HUES48 (cell line): ENCODE measurements around the gene ROR1.

ENCODE experiments used
- H3K27ac ChIP-seq: one replicate; pipeline ENCODE4 v1.7.0; 2013; ENCODE audit warnings: low read depth, low read length, inconsistent platforms
- H3K27me3 ChIP-seq: 2 replicates; pipeline ENCODE4 v1.6.1; 2013; ENCODE audit warnings: mild to moderate bottlenecking, low read length; ENCODE audit not compliant: control insufficient read depth, insufficient read depth
- H3K36me3 ChIP-seq: 2 replicates; pipeline ENCODE4 v1.6.1; 2013; ENCODE audit warnings: low read length; ENCODE audit not compliant: control insufficient read depth, insufficient read depth
- H3K4me1 ChIP-seq: 2 replicates; pipeline ENCODE4 v1.6.1; 2013; ENCODE audit warnings: mild to moderate bottlenecking, low read length; ENCODE audit not compliant: control insufficient read depth, insufficient read depth
- H3K4me3 ChIP-seq: 2 replicates; pipeline ENCODE4 v1.5.1; 2013; ENCODE audit warnings: mild to moderate bottlenecking, low read depth, low read length
- H3K9ac ChIP-seq: 2 replicates; pipeline ENCODE4 v1.6.1; 2013; ENCODE audit warnings: mild to moderate bottlenecking, low read depth, low read length, moderate library complexity
- H3K9me3 ChIP-seq: 2 replicates; pipeline ENCODE4 v1.6.1; 2013; ENCODE audit warnings: low read length; ENCODE audit not compliant: control insufficient read depth, insufficient read depth

Gene ROR1

GRCh38 chr1:63859480-63860275 lies 85.9 kb downstream of the ROR1 start:
- Histone ChIP-seq H3K4me3 (no peak overlapping the region), H3K27me3 (no peaks in the 10 kb centered on the region), H3K36me3 (no peaks in the 10 kb centered on the region), H3K9ac (no peak overlapping the region), H3K9me3 (no peaks in the 10 kb centered on the region), H3K27ac (no peak overlapping the region), H3K4me1 (peaks cover 47% of the 10 kb centered on the region)

DNA sequence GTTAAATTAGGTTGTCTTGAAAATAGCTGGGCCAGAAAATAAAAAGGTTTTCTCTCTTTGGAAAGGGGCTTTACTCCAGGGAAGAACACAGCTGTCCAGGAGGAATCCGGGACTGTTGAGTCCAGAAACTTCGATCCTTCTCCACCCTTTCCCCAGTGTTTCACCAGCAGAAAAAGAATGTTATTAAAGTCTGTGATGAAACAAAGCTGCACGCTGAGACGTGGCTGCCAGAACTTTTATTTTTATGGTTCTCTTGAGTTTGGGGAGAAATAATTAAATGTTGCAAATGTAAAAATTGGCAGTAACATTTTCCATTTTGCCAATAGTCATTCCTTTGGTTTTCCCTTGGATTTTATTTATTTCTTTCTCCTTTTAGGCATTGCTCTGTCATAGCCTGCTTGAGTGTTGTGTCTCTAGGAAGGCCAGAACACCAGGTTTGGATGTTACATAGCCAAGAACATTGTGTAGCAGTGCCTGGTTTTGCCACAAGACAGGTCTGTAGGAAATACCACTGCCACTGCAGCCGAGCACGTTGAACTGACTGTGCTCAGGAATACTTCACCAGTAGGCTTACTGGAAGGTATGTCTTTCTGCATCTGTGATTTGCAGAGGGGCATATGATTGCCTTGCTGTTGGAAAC lies 87.4 kb downstream of the ROR1 start:
- H3K4me1 ChIP-seq = peaks cover 53% of the 10 kb centered on the region
- H3K27ac ChIP-seq = no peak overlapping the region
- H3K4me3 ChIP-seq = no peak overlapping the region
- H3K27me3 ChIP-seq = no peaks in the 10 kb centered on the region
- H3K36me3 ChIP-seq = no peaks in the 10 kb centered on the region
- H3K9me3 ChIP-seq = no peaks in the 10 kb centered on the region
- no peak overlapping the region for H3K9ac ChIP-seq

DNA sequence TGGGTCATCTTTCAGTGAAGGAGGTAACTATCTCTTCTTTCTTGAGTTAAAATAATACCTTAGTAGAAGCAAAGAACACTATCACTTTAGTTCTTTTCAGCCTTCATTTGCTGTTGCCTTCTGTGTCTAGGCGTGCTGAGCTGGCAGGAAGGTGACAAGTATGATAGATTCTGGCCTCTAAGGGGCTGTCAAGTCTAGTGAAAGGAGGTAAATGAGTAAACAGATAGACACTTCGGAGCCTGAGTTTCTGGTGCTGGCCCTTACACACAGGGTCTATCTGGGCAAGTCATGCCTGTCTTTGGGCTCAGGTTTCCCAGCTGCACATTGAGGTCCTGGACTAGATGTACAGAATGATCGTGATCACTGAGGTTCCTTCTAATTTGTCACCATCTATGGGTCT lies 89.3 kb downstream of the ROR1 start:
- no peak overlapping the region for H3K27ac ChIP-seq
- H3K4me3 ChIP-seq = no peak overlapping the region
- H3K4me1 ChIP-seq = peaks cover 47% of the 10 kb centered on the region
- H3K9ac ChIP-seq = no peak overlapping the region
- no peaks in the 10 kb centered on the region for H3K36me3 ChIP-seq
- no peaks in the 10 kb centered on the region for H3K9me3 ChIP-seq
- H3K27me3 ChIP-seq = no peaks in the 10 kb centered on the region

DNA sequence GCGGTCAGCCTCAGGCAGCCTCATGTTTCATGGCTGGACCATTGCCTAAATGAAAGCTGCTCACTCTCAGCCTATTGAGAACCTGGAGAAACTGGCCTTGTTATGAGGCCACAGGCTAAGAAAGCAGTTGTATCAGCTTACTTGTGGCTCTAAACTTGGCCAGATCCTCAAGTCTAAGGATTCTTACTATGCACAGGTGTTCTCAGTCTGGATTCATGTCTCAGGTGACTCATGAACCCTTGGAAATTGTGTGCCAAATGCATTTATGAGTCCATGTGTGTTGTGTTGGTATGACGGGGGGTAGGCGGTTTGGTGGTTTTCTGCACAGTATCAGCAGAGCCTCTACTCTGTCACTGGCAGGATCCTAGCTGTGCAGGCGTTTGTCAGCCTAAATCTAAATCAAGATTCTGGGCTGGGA lies 90.4 kb downstream of the ROR1 start:
- Histone ChIP-seq H3K9me3 (no peaks in the 10 kb centered on the region), H3K4me3 (no peak overlapping the region), H3K27me3 (no peaks in the 10 kb centered on the region), H3K9ac (no peak overlapping the region), H3K4me1 (peaks cover 42% of the 10 kb centered on the region), H3K36me3 (no peaks in the 10 kb centered on the region), H3K27ac (peak overlapping the region; percentile 4)

DNA sequence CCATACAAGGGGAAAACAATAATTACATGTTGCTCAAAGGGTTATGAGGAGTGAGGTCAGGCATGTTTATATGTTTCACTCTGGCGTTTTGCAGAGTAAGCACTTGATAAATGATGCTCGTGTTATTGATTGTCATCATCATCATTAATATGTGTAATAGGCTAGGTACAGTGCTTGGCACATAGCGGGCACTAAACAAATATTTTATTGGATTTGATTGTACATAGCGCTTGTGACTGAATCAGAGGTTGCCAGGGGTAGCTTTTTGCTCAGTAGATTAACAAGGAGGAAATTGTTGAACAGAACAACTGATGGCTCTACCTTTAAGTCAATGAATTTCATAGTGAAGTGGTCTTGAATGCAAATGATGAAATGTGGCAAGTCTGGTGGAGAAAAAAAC lies 91.7 kb downstream of the ROR1 start:
- H3K27me3 ChIP-seq = no peaks in the 10 kb centered on the region
- no peak overlapping the region for H3K27ac ChIP-seq
- no peaks in the 10 kb centered on the region for H3K36me3 ChIP-seq
- H3K9ac ChIP-seq = no peak overlapping the region
- no peaks in the 10 kb centered on the region for H3K9me3 ChIP-seq
- H3K4me1 ChIP-seq = peaks cover 40% of the 10 kb centered on the region
- no peak overlapping the region for H3K4me3 ChIP-seq

GRCh38 chr1:63866084-63866483 lies 92.3 kb downstream of the ROR1 start:
- no peak overlapping the region for H3K4me3 ChIP-seq
- no peaks in the 10 kb centered on the region for H3K27me3 ChIP-seq
- H3K4me1 ChIP-seq = peaks cover 45% of the 10 kb centered on the region
- no peaks in the 10 kb centered on the region for H3K36me3 ChIP-seq
- H3K9ac ChIP-seq = no peak overlapping the region
- H3K9me3 ChIP-seq = no peaks in the 10 kb centered on the region
- H3K27ac ChIP-seq = no peak overlapping the region

GRCh38 chr1:63867429-63868176 lies 93.8 kb downstream of the ROR1 start:
- Histone ChIP-seq H3K36me3 (no peaks in the 10 kb centered on the region), H3K27me3 (no peaks in the 10 kb centered on the region), H3K4me1 (peaks cover 58% of the 10 kb centered on the region), H3K9me3 (no peaks in the 10 kb centered on the region), H3K27ac (no peak overlapping the region), H3K4me3 (no peak overlapping the region), H3K9ac (no peak overlapping the region)

- Histone ChIP-seq H3K9ac (no peak overlapping the region), H3K4me1 (peaks cover 64% of the 10 kb centered on the region), H3K27ac (peak overlapping the region; percentile 27), H3K4me3 (no peak overlapping the region), H3K9me3 (no peaks in the 10 kb centered on the region), H3K27me3 (no peaks in the 10 kb centered on the region), H3K36me3 (no peaks in the 10 kb centered on the region)
Measured at GRCh38 chr1:63868268-63868781, 94.5 kb downstream of the ROR1 start.

DNA sequence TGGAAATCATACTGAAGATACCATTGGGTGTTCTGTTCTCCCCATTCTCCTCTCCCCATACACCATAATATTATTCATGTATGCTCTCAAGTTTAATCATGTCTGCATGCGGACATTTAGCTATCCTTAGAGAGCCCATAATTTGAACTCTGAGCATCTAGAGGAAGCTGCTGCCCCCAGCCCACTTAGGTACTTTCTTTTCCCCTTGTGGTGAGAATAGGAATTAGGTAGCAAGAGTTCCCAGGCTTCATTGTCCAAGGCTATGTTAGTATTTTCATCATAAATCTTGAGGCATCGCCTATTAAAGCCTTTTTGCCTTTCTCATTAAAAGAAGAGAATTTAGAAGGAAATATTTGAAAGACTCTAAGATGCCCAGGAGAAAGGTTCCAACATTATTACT lies 96.3 kb downstream of the ROR1 start:
- Histone ChIP-seq H3K27me3 (no peaks in the 10 kb centered on the region), H3K4me3 (no peak overlapping the region), H3K27ac (no peak overlapping the region), H3K9me3 (no peaks in the 10 kb centered on the region), H3K4me1 (peaks cover 73% of the 10 kb centered on the region), H3K36me3 (no peaks in the 10 kb centered on the region), H3K9ac (no peak overlapping the region)

DNA sequence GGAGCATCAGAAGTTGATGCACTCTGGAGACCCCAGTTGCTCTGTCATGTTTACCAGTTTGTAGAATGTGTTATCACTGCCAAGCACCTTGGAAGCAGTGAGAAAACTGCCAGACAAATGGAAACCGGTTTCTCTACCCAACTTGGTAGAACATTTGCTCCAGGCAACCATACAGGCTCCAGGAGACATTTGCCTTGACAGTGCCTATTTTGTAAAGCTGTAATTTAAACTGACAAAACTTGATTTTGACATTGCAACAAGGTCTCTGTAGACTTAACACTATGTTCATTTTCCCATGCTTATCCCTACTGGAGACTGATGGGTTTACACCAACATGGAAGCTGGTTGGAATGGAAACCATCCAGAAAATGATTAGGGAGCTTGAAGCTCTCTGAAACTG lies 97.6 kb downstream of the ROR1 start:
- H3K27me3 ChIP-seq = no peaks in the 10 kb centered on the region
- no peaks in the 10 kb centered on the region for H3K9me3 ChIP-seq
- H3K36me3 ChIP-seq = no peaks in the 10 kb centered on the region
- H3K27ac ChIP-seq = no peak overlapping the region
- H3K4me3 ChIP-seq = no peak overlapping the region
- H3K9ac ChIP-seq = no peak overlapping the region
- peaks cover 75% of the 10 kb centered on the region for H3K4me1 ChIP-seq

GRCh38 chr1:63873751-63874150 lies 99.9 kb downstream of the ROR1 start:
- H3K9me3 ChIP-seq = no peaks in the 10 kb centered on the region
- H3K27ac ChIP-seq = no peak overlapping the region
- no peaks in the 10 kb centered on the region for H3K27me3 ChIP-seq
- no peaks in the 10 kb centered on the region for H3K36me3 ChIP-seq
- H3K9ac ChIP-seq = no peak overlapping the region
- H3K4me3 ChIP-seq = no peak overlapping the region
- H3K4me1 ChIP-seq = peaks cover 79% of the 10 kb centered on the region
